ENCODE data around the gene TAF6. TPM values are rescaled to one million over a fixed set of nuclear protein-coding genes. Genes with fewer than 3 reads are reported as not detected.

TAF6 gene
- total RNA-seq, 1 donor from 2014 or later: 30.6 TPM

DNA sequence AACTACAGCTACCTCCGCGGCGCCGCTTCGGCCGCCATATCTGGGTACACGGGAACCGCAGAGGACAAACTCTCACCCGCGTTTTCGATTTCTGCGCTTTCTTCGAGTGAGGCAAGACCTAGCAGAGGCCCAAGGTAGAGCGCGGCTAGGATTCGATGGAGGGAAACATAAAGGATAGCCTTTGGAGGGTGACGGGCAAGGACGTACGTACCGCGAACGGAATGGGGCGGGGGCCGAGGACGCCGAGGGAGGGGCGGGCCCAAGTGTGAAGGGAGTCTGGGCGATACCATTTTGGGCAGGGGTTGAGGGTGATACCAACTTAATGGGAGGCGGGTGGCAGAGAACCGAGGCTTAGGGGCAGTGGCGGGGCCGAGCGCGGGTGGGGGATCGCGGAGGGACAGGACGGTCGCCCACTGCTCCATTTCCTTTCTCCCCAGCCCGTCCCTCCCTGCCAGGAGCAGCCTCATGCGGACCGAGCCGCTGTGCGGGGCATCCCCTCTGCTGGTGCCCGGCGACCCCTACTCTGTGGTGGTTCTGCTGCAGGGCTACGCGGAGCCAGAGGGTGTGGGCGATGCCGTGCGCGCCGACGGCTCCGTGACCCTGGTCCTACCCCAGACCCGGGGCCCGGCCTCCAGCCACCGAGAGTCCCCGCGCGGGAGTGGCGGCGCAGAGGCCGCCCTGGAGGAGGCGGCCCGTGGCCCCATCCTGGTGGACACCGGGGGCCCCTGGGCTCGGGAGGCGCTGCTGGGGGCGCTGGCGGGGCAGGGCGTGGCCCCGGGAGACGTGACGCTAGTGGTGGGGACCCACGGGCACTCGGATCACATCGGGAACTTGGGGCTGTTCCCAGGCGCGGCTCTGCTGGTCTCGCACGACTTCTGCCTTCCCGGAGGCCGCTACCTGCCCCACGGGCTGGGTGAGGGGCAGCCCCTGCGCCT lies 8.0 kb upstream of the TAF6 start, which contains the start of gene MBLAC1:
Gene MBLAC1, plus strand, starts transcription at position 37 of the 935 bp plus-strand sequence. Its CDS starts 429 bp downstream, at position 466.
- peak; percentile 93 for DNase-seq (ENCODE audit: low spot score)
- peak; percentile 95 for ATAC-seq
- intact Hi-C loops (cut with DNase I): no loop called here

DNA sequence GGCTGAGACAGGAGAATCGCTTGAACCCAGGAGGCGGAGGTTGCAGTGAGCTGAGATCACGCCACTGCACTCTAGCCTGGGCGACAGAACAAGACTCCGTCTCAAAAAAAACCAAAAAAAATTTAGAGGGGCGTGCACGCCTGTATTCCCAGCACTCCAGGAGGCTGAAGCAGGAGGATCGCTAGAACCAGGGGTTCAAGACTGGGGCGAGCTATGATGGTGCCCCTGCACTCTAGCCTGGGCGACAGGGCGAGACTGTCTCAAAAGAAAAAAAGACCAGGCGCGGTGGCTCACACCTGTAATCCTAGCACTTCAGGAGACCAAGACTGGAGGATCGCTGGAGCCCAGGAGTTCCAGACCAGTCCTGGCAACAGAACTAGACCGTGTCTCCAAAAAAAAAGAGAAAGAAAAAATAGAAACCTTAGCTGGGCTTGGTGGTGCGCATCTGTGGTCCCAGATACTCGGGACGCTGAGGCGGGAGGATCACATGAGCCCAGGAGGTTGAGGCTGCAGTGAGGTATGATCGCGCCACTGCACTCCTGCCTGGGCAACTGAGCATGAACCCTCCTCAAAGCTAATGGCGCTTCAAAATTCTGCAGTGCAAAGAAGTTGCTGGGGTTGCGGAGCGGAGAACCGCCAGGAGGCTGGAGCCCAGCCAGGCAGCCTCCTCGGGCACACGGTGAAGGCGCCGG lies 7.2 kb upstream of the TAF6 start:
- intact Hi-C loops (cut with DNase I): no loop called here
- DNase-seq (ENCODE audit: low spot score): no peak
- peak; percentile 49 for ATAC-seq

DNA sequence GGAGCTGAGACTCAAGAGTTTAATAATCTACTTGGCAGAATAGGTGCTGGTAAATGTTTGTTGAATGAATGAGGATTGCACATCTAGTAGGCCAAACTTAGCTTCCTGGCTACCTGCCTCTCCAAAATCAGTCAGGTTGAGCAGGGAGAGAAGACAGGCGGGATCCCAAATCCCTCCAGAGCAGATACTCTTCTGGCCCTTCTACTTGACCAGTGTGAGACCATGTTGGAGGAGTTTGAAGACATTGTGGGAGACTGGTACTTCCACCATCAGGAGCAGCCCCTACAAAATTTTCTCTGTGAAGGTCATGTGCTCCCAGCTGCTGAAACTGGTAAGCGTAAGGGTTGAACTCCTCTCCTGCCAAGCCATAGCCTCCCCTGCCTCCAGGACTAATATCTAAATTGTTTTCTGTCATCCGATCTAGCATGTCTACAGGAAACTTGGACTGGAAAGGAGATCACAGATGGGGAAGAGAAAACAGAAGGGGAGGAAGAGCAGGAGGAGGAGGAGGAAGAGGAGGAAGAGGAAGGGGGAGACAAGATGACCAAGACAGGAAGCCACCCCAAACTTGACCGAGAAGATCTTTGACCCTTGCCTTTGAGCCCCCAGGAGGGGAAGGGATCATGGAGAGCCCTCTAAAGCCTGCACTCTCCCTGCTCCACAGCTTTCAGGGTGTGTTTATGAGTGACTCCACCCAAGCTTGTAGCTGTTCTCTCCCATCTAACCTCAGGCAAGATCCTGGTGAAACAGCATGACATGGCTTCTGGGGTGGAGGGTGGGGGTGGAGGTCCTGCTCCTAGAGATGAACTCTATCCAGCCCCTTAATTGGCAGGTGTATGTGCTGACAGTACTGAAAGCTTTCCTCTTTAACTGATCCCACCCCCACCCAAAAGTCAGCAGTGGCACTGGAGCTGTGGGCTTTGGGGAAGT lies 5.4 kb upstream of the TAF6 start:
- no peak for ATAC-seq
- intact Hi-C loops (cut with DNase I): no loop called here
- no peak for DNase-seq (ENCODE audit: low spot score)

DNA sequence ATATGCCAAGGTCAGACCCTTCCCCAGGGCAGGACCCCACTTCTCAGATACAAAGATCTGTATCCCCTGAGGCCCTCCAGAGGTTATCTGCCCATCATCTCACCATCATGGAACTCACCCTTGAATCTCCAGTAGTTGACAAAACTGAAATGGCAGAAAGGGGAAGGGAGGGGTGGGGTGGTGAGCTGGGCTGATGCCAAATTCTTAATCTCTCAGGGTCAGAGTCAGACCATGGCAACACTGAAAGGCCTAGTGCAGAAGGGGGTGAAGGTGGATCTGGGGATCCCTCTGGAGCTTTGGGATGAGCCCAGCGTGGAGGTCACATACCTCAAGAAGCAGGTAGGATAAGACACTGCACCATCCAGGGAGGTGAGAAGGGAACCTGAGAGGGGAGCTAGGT lies 3.4 kb upstream of the TAF6 start:
- no peak for DNase-seq (ENCODE audit: low spot score)
- intact Hi-C loops (cut with DNase I): no loop called here
- ATAC-seq: no peak

DNA sequence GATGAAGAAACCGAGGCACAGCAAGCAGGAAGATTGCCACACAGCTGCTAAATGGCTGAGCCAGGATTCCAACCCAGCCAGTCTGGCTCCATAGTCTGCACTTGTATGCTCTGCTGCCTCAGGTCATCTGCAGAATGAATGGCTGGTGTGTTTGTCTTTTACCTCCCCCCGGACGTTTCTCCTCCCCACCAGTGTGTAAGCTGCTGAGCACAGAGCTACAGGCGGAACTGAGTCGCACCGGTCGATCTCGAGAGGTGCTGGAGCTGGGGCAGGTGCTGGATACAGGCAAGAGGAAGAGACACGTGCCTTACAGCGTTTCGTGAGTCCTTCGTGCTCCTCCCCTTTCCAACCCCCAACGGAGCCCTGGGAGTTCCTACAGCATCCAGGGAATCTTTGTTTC lies 2.9 kb upstream of the TAF6 start:
- no peak for DNase-seq (ENCODE audit: low spot score)
- intact Hi-C loops (cut with DNase I): no loop called here
- ATAC-seq: no peak

DNA sequence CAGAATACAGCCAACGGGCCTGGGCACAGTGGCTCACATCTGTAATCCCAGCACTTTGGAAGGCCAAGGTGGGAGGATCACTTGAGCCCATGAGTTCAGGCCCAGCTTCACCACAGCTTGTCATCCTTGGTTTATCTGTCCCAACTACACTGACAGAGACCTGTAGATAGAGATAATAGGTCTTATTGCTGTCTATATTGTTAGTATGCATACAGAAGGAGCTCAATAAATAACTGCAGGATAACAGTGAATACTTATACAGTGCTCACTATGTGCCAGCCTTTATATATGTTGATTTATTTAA lies 1.5 kb upstream of the TAF6 start:
- DNase-seq (ENCODE audit: low spot score) (no peak), ATAC-seq (no peak)
- intact Hi-C loops (cut with DNase I): no loop called here

DNA sequence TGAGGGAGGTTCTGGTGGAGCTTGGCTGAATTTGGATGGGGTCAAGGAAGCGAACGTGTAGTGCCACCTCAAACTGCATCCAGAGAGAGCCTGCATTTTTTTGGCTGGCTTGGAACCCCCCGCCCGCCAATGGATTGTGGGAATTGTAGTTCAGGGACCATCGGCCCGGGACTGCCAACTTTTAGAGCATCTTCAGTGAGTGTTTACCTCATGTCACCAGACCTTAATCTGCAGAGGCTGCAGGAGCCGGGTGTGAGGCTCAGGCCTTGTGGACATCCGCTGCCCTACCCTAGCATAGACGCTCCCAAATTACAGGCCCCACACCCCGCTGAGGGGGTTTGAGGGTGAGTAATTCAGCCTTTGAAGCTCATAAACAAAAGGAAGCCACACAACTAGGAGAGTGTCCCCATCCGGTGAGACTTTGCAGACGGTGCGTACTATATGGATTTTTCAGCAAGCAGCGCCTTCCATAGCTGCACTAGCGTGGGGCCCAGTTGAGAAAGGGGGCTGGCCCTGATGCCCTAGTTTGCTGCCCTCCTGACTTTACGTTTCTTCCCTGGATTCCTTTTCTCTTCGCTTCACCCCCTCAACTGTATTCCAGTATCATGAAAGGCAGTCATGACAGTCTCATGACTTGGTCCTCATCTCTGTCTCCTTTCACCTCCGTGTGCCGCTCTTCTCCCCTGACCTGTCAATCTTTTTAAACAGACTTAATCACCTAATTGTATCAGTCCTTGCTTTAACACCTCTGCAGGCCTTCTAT lies 993 bp upstream of the TAF6 start:
- DNase-seq (ENCODE audit: low spot score) (peak; percentile 79), ATAC-seq (peak; percentile 86)
- intact Hi-C loops (cut with DNase I): no loop called here

DNA sequence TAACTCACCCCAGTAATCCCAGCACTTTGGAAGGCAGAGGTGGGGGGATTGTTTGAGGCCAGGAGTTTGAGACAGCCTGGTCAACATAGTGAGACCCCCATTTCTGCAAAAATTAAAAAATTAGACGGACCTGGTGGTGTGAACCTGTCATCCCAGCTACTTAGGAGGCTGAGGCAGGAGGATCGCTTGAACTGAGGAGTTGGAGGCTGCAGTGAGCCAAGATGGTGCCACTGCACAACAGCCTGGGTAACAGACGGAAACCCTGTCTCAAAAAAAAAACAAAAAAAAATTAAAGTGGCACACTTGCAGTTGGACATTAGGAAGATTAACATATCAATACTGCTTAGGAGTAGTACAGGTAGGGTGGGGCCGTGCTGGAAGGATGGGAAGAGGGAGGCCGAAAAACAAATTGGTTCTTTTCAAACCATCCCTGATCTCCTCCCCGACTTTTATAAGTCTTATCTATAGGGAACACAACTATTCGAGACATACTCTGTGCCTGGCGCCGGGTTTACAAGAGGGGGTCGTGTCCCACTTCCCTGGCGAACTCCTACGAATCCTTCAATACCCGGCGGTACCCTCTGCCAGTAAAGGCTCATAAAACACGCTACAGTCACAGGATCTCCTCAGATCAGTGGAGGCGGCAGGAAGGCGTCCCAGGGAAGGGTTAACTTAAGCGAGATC lies 628 bp downstream of the TAF6 start:
- intact Hi-C loops (cut with DNase I): no loop called here
- ATAC-seq: no peak
- no peak for DNase-seq (ENCODE audit: low spot score)

DNA sequence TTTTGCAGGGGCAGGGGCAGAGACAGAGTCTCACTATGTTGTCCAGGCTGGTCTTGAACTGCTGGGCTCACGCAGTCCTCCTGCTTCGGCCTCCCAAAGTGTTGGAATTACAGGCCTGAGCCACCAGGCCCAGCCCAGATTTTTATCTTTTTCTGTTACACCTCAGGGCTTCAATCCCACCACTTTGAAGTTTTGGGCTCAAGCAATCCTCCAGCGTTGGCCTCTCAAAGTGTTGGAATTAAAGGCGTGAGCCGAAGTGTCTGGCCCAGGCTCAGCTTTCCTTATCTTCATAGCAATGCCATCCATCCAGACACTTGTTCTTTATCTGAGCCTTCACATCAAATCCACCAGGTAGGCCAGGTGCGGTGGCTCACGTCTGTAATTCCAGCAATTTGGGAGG lies 4.1 kb downstream of the TAF6 start:
- intact Hi-C loops (cut with DNase I): no loop called here
- ATAC-seq (no peak), DNase-seq (ENCODE audit: low spot score) (no peak)

DNA sequence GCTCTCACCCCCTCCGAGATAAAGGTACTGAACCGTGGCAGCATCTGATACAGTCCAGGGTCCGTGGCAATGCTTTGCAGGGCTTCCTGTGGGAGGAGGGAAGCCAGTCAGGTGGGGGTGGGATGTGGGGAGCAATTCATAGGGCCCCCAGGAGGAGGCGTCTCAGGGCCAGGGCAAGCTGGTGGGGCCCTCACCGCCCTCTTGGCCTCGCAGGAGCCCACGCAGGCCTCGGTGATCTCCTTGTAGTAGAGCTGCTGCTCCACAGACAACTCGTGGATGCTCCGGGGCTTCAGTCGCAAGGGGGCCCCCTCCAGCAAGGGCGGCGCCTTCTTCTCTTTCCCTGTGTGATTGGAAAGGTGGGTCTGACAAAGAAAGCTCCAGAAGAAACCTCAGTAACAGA lies 7.2 kb downstream of the TAF6 start:
- DNase-seq (ENCODE audit: low spot score): no peak
- no peak for ATAC-seq
- intact Hi-C loops (cut with DNase I): no loop called here

DNA sequence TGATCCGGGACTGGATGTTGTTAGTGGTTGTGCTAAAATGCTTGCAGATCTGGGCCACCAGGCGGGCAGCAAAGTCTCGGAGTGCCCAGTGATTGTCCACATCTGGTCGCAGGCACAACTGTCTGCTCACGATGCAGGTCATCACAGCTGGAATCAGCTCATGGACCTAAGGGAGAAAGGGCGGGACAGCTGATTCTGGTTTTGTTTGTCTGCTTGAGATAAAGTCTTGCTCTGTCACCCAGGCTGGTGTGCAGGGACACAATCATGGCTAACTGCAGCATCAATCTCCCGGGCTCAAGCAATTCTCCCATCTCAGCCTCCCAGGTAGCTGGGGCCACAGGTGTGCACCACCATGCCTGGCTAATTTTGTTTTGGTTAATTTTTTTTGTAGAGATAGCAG lies 8.0 kb downstream of the TAF6 start:
- DNase-seq (ENCODE audit: low spot score) (no peak), ATAC-seq (no peak)
- intact Hi-C loops (cut with DNase I): no loop called here

DNA sequence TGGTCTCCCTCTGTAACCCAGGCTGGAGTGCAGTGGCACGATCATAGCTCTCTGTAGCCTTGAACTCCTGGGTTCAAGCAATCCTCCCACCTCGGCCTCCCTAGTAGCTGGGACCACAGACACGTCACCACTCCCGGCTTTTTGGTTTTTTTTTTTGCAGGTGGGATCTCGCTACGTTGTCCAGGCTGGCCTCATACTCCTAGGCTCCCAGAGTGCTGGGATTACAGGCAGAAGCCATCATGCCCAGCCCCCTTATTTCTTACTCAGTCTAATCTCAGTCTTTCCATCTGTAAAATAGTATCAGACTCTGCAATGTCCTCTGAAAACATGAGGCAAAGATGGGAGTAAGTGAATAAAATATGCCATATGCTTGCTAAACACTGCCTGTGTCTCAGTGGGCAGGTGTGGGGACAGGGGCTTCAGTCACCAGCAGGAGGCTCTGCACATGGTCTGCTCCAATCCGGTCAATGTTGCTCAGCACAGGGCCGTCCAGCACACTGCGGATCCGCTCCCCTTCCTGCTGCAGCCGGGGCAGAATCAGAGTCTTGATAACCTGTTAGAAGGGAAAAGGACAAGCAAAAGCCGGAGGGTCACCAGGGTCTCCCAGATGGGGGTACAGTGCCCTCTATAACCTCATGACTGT lies 9.5 kb downstream of the TAF6 start:
- intact Hi-C loops (cut with DNase I): no loop called here
- ATAC-seq: no peak
- DNase-seq (ENCODE audit: low spot score): no peak

DNA sequence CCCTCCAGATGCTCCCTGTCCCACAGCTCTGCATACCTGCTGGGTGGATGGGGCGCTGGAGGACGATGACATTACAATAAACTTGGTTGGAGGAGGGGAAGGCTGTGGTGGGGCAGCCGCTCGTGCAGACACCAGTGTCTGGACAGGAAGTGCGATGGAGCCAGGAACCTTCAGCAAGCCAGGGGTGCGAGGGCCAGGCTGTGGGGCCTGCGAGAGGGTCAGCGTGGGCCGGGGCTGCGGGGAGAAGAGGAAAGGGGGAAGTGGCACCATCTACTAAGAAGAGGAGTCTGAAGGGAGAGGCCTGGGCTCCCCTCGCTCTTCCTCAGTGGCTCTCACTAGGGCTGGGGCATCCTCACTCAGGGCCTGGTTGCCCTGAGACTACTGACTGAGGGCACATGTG lies 11.3 kb downstream of the TAF6 start:
- DNase-seq (ENCODE audit: low spot score) (no peak), ATAC-seq (no peak)
- intact Hi-C loops (cut with DNase I): no loop called here

DNA sequence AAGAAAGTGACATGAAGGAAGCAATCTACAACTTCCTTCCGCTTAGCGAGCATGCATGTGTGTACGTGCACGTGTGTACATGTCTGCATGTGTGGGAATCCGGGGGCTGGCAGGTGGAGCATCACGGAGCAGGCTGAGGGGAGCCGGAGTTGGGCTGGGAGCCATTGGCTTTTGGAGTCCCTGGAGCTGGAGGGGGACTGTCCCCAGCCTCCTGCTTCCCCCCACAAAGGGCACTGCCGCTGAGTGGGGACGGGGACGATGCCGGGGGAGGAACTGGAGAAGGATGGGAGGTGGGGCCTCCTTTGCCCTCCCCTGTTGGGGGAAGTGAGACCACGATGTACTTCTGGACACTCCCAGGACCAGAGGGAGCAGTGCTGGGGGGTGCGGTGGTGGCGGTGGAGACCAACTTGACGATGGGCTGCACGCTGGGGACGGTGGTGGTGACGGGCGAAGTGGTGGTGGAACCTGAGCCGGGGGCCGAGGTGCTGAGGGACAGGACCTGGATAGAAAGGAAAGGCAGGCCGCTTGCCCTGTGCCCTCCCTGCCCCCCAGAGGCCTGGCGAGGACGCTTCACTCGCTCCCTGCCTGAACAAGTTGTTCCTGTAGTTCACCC lies 11.9 kb downstream of the TAF6 start:
- ATAC-seq (peak; percentile 3), DNase-seq (ENCODE audit: low spot score) (no peak)
- intact Hi-C loops (cut with DNase I): no loop called here

DNA sequence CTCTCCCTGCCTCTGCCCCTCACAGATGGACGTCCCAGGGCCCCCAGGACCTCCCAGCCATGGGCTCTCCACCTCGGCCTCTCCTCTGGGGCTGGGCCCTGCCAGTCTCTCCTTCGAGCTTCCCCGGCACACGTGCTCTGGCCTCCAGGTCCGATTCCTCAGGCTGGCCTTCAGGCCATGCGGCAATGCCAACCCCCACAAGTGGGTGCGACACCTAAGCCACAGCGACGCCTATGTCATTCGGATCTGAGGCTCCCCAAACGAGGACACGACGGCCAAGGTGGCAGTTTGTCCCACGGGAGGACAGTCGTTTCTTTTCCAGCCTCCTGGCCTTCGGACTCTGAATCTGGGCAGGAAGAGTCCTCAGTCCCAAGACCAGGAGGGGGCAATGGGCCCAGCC lies 12.5 kb downstream of the TAF6 start:
- intact Hi-C loops (cut with DNase I): no loop called here
- DNase-seq (ENCODE audit: low spot score) (no peak), ATAC-seq (no peak)

DNA sequence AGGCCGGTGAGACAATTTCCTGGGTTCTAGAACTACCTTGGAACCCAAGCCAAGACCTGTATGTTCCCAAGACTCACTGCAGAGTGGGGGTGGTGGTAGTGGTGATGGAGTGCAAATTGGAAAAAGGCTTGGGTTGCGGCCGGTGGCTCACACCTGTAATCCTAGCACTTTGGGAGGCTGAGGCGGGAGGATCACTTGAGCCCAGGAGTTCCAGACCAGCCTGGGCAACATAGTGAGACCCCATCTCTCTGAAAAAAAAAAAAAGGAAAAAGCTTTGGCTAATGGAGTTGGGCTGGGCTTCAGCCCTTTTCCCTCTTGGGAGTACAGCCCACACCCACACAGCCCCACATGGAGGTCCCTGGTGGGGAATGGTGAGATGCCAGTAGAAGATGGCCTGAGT lies 13.6 kb downstream of the TAF6 start:
- intact Hi-C loops (cut with DNase I): no loop called here
- ATAC-seq (no peak), DNase-seq (ENCODE audit: low spot score) (no peak)

Measured in sciatic nerve (tissue), 2 donors.